ENCODE measurements around the gene NCOA1.

DNA sequence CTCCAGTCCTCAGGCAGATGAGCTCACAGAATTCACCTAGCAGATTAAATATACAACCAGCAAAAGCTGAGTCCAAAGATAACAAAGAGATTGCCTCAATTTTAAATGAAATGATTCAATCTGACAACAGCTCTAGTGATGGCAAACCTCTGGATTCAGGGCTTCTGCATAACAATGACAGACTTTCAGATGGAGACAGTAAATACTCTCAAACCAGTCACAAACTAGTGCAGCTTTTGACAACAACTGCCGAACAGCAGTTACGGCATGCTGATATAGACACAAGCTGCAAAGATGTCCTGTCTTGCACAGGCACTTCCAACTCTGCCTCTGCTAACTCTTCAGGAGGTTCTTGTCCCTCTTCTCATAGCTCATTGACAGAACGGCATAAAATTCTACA is 216.1 kb downstream of the NCOA1 start:
- TF ChIP-seq RAD21 (IDR thresholded peaks at IDR 0.05) (no peak), TAF1 (conservative IDR thresholded peaks at IDR 0.05) (no peak), YY1 (IDR thresholded peaks at IDR 0.05) (no peak), FOXA1 (IDR thresholded peaks at IDR 0.05) (no peak), EGR1 (IDR thresholded peaks at IDR 0.05; ENCODE audit: low read depth in 2 of 2) (no peak), RXRA (IDR thresholded peaks at IDR 0.05) (no peak), JUND (IDR thresholded peaks at IDR 0.05) (no peak), NR2F2 (IDR thresholded peaks at IDR 0.05) (no peak), SP1 (IDR thresholded peaks at IDR 0.05) (no peak)
- TF ChIP-seq, protein P1, sequence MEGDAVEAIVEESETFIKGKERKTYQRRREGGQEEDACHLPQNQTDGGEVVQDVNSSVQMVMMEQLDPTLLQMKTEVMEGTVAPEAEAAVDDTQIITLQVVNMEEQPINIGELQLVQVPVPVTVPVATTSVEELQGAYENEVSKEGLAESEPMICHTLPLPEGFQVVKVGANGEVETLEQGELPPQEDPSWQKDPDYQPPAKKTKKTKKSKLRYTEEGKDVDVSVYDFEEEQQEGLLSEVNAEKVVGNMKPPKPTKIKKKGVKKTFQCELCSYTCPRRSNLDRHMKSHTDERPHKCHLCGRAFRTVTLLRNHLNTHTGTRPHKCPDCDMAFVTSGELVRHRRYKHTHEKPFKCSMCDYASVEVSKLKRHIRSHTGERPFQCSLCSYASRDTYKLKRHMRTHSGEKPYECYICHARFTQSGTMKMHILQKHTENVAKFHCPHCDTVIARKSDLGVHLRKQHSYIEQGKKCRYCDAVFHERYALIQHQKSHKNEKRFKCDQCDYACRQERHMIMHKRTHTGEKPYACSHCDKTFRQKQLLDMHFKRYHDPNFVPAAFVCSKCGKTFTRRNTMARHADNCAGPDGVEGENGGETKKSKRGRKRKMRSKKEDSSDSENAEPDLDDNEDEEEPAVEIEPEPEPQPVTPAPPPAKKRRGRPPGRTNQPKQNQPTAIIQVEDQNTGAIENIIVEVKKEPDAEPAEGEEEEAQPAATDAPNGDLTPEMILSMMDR (IDR thresholded peaks at IDR 0.05; ENCODE audit: low read depth, low read length, missing input control) = no peak
- TF ChIP-seq, protein P2, sequence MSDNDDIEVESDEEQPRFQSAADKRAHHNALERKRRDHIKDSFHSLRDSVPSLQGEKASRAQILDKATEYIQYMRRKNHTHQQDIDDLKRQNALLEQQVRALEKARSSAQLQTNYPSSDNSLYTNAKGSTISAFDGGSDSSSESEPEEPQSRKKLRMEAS (IDR thresholded peaks at IDR 0.05) = no peak
- TF ChIP-seq, protein P3, sequence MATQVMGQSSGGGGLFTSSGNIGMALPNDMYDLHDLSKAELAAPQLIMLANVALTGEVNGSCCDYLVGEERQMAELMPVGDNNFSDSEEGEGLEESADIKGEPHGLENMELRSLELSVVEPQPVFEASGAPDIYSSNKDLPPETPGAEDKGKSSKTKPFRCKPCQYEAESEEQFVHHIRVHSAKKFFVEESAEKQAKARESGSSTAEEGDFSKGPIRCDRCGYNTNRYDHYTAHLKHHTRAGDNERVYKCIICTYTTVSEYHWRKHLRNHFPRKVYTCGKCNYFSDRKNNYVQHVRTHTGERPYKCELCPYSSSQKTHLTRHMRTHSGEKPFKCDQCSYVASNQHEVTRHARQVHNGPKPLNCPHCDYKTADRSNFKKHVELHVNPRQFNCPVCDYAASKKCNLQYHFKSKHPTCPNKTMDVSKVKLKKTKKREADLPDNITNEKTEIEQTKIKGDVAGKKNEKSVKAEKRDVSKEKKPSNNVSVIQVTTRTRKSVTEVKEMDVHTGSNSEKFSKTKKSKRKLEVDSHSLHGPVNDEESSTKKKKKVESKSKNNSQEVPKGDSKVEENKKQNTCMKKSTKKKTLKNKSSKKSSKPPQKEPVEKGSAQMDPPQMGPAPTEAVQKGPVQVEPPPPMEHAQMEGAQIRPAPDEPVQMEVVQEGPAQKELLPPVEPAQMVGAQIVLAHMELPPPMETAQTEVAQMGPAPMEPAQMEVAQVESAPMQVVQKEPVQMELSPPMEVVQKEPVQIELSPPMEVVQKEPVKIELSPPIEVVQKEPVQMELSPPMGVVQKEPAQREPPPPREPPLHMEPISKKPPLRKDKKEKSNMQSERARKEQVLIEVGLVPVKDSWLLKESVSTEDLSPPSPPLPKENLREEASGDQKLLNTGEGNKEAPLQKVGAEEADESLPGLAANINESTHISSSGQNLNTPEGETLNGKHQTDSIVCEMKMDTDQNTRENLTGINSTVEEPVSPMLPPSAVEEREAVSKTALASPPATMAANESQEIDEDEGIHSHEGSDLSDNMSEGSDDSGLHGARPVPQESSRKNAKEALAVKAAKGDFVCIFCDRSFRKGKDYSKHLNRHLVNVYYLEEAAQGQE (IDR thresholded peaks at IDR 0.05) = no peak
- TF ChIP-seq, protein P4, sequence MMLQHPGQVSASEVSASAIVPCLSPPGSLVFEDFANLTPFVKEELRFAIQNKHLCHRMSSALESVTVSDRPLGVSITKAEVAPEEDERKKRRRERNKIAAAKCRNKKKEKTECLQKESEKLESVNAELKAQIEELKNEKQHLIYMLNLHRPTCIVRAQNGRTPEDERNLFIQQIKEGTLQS (IDR thresholded peaks at IDR 0.05) = no peak

All from liver (tissue), 3 donors.